HG02610 (cell line): ENCODE data around the gene CTNND2.

Experiments
- ATAC-seq: cut with Tn5 transposase; IDR thresholded peaks from one replicate; pipeline ENCODE4 v1.9.1; 2021; ENCODE audit warnings: mild to moderate bottlenecking, moderate library complexity; ENCODE audit not compliant: unreplicated experiment

CTNND2 gene

DNA sequence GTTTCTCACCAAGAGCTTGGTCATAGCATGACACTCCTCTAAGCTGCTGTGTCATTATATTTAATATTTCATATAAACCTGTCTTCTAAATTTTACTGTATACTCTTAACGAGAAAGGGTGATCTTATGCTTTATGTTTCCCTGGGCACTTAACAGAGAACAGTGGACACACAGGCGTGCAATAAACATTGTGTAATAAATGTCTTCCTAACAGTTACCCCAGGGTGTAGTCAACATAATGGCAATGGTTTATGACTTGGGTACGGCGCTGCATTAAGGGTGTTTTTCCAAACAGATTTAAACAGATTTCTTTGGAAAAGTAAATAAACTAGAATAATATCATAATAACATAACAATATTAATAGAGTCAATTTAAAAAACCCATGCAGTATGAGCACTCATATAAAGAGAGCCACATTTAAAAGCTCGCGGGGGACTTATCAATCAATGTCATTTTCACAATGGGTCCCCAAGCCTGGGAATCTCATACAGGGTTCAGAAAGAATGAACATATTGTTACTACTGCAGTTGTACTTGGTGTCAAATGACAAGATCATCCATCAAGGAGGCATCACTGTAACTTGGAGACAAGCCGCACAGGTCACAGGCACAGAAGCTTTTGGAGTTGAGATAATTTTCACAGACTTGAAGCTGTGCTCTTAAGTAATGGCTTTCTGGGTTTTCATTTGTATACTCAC is 376.4 kb downstream of the CTNND2 start:
- ATAC-seq, result no peak

DNA sequence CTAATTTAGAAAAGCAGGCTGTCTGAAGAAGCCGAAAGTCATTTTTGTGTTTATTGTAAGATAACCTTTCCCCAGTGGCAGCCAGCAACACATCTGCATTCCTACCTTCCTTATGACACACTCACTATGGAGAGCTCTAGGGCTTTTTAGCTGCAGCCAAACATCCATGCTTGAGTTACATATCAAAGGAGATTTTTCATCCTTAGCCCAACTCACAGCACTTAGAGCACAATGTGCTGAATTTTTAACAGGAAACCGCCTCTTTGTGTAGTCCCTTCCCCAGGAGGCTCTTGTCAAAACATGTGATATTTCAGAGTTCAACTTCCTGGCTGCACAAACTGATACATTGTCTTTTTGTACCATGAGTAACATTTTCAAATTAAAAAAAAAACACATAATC is 379.2 kb downstream of the CTNND2 start:
- ATAC-seq, result no peak

DNA sequence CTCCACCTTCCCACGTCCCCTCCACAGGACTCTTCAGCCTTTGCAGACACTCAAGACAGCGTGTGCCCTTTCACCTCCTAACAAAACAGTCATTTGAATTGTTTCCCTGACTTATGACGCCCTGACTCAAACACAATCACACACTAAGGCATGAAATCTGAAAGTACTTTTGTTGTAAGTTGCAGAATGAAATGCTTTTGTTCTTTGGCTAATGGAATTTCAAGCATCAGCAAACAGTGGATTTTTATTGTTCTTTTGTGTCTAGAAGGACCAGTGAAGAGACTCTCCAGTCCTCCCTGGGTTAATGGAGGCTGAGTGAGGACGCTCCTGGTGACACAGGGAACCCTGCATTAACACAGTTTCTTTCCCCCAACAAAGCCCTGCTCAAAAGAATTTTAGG is 380.1 kb downstream of the CTNND2 start:
- ATAC-seq, result no peak

DNA sequence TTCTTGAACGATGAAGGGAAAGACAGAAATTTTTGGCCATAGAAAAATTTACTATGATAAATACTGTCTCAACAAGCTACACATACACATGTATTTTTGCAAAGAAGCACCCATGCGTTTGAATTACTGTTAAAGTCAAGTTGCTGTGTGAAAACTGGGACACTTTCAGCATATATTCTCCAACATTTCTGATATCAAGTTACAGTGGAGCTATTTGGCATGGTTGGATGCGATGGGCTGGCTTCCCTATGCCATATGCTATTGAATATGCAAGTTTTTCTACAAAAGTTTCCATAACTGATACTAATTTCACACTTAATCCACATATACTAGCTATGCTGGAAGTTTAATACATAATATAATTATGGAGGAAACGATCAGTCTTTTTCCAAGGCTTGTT is 381.4 kb downstream of the CTNND2 start:
- no peak for ATAC-seq

DNA sequence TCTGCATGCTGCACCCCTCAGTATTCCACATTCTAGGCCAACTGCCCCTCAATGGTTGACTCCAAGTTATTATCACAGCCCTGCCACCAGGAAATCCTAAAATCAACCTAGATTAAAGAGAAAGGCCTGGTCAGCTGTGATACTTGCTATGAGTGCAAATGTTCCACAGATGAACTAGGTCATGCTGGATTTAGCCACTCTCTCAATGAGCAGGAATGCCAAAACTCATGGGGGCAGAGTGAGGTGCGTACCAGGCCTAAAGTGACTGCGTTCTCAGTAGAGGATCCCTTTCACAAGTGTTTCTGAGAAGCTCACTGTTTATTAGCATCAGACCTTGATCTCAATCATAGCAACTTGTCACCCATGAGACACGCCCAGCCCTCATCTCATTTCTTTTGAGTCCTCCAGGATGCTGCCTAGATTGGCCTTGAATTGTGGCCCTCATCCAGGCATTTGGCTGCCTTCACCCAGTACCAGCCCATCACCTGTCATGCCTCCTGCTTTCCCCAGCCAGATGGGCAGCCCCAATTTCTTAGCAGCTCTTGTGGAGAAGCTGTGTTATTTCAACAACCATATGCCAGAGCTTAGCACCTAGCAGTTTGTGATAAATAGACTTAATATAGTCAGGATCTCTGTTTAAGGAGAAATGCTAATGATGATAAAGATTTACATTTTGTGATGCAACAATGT is 383.9 kb downstream of the CTNND2 start:
- ATAC-seq, result no peak

DNA sequence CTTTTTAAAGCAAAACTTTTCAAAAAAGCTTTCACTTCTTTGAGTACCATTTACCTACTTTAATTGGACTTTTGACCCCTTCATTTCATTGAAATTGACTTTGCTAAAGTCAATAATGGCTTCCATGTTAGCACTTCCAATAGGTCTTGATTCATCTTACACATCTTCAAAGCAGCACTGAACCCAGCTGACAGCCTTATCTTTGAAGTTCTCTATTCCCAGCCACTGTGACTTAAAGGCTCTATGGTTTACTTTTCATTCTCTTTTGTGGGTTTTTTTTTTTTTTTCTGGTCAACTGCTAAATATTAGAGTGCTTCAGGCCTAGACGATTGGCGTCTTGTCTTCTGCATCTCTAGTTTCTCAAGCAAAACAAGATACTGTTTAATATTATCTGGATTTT is 385.0 kb downstream of the CTNND2 start:
- ATAC-seq, result no peak

DNA sequence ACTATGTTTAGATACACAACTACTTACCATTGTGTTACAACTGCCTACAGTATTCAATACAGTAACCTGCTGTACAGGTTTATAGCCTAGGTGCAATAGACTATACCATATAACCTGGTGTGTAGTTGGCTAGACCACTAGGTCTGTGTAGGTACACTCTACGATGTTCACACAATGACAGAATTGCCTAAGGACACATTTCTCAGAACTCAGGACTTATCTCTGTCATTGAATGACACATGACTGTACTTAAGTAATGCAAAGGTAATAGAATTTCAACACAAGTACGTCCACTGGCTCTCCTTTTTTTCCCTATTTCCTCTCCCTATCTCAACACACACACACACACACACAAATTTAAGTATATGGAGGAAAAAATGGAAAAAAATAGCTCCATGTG is 385.6 kb downstream of the CTNND2 start:
- ATAC-seq, result no peak

DNA sequence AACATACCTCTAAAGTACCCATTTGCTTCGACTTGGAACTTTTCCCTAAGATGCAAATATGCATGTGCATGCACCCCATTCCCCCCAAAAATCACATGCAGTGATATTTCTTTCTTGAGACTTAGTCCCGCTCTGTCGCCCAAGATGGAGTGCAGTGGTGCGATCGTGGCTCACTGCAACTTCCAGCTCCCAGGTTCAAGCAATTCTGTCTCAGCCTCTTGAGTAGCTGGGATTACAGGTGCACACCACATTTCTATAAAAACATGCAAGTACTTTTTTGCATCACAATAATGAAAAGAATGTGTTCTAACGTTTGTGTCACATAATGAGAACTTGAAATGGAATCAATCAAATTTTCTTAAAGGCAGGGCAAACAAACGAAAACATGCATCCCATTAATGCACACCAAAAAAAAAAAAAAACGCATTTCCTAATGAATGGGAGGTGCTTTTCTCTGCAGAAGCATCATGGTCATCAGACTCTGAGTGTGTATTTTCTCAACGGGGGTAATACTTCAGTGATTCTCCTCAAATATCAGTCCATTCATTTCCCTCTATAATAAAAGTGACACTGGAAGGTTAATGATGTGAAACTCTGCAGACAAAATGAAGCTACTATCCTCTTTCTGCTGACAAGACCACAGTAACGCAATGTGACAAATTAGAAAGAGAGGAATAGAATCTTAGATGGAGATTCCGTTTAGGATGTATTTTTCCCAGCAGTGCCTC is 389.4 kb downstream of the CTNND2 start:
- no peak for ATAC-seq

DNA sequence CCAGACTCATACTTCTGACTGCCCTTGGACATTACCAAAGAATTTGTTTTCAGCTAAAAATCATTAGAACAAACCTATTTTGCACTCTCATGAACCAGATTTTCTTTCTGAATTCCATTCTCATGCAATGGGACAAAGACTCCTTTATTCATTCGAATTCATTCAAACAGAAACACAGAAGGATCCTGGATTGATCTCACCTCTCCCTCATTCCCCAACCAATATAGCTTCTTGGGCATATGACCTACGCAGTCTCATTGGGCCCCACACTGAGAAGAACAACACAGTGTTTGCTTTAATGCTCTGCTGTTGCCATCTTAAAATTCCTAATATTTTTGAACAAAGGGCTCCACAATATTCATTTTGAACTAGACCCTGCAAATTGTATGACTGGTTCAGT is 392.4 kb downstream of the CTNND2 start:
- ATAC-seq, result no peak

DNA sequence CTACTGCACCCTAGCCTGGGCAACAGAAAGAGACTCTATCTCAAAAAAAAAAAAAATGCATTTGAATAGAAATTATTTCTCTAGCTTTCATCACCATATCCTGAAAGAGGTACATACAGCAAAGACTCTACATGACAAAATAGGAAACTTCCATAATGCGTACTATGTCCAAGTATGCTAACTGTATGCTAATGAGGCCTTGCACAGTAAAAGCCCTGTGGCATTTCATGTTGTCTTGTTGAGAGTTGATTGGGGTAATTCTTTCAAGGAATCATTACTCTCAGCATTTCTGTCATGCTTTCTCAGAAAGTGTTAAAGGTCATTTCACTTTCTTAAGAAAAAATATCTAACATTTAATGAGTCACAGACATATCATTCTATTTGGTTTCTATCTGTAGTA is 393.4 kb downstream of the CTNND2 start:
- ATAC-seq, result no peak

DNA sequence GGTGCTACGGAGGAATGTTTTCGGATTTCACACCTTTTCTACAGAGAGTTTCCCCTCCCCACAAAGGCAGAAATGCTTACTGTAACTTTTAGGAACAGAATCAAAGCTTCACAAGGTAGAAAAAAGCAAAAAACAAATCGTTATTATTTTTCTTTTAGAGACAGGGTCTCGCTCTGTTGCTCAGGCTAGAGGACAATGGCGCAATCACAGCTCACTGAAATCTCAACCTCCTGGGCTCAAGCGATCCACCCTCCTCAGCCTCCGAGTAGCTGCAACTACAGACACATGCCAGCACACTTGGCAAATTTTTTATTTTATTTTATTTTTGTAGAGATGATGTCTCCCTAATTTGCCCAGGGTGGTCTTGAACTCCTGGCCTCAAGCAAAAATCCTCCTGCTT is 394.5 kb downstream of the CTNND2 start:
- ATAC-seq, result no peak

DNA sequence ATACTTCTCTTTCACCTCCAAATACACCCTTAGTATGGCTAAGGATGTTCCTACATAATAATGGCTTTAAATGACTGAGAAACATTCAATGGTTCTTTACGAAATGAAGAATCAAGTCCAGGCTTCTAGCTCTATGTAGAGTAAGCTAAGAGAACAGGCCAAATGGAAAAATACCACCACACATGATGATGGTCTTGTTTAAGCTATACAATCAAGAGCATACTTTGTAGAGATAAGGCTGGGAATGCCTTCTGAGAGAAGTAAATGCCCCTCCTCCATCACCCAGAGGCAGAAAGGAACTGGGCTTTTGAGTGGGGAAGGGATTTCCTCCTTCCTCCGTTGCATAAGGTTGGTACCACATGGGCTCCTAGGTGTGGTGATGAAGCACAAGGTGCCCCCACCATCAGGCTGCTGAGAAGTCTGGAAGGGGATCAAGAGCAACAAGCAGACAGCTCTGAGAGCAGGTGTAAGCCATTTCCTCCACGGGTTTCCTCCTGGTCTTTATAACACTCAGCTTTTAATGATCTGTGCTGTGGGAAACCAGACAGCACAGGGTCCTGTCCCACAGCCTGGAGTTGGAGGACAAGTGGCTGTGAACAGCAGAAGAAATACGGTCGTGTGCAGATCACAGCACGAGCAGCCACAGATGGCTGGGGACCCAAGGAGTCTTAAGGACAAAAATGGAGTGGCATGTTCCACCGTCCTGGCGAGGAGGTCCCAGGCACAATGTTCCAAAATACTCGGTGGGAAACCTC is 396.9 kb downstream of the CTNND2 start:
- ATAC-seq, result no peak

DNA sequence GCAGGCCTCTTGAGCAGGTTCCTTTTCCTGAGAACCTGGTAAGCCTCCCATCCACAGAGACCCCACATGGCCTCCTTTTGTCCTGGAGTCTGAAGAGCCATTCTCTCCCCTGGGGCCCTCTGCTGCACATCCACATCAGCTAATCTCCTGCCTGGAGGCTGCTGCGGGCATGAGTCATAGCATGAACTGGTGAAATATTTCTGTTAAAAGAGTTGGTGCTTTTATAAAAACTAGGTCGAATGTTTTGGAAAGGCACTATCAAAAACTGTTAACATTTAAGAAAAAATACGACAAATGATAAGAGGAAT is 399.4 kb downstream of the CTNND2 start:
- ATAC-seq, result no peak

DNA sequence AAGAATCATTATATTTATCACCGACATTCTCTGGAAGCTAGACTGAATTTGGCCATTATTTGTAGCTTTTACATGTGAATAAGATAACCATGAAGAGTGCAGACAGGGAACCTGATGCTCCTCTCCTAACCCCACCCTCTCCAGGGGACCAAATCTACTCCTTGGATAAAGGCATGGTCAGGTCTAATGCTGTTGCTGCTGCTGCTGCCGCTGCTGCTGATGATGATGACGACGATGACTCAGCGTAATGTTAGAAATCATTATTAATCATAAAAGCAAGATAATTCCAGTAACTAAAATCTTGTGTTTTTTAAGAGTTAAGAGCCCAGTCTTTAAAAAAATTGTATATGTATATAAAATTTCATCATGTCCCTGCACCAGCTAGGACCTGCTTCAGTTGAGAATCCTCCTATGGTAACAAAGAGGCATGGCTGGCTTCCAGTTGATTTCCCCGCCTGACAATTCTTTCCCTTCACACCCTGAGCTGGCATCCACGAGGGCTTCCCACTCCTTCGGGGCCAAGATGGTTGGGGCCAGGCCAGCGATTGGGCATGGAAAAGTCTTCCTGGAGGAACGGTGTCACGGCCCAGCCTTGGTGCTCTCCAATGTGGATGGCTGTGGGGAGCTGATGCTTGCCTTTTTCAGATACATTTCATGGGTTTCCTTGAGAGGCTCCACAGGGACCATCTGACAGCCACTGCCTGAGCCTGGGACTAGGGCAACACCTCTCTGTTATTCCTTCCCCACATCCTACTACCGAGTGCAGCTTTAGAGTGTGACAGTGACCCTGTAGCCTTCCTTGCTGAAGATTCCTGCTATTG is 400.0 kb downstream of the CTNND2 start:
- ATAC-seq, result no peak

DNA sequence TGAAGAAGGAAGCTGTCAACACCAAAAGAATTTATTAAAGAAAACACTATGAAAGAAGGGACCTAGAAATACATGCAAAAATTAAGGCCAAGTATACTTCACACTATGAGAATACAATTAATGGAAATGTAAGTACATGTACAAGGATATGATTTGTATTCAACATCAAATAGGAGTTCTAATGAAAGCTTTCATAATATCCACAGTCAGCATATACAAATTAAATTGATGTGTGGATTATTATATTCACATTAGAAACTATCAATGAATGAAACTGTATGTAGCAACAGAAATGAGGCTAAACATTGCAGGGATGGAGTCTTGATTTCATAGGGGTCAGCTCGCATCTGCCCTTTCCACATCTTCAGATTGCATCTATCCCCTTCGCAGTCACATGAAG is 401.5 kb downstream of the CTNND2 start:
- ATAC-seq, result no peak

DNA sequence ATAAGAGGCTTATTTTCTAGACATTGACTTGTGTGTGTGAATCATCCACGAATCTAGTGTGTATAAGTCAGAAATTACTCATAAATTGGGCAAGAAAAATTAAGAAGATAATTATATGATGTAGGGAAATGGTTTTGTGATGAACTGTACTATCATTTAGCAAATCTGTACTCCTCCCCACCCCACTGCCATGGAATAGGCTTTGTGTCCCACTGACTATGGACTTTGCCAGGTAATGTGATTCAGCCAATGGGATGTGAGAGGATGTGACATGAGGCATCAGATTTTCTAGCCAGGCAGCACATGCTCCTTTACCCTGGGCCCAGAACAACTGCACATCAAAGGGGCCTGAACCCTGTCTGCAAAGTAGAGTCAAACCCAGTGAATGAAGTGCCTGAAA is 406.6 kb downstream of the CTNND2 start:
- ATAC-seq, result no peak

DNA sequence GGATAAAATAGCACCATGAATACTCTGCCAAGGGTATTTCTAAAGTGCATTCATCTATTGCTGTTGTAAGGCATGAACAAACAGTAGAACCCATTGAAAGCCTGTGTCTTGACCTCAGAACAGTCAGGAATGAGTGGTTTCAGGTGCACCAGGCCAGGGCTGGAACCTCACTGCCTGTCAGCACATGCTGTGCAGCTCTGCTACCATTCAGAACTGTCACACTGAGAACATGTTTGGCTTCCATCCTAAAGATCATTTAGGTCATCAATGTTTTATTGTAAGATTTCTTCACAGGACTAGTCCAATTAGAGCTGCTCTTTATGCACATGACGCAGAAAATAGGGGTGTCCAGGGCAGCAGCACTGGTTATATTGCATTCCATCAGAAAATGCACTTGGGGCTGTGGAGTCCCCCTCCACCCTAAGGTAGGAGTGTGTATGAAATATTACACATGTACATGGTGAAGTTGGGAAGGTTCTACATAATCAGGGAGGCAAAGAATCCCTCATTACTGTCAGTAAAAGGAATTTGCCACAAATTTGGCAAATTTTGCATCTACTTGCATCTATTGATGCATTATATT is 408.0 kb downstream of the CTNND2 start:
- ATAC-seq, result no peak

DNA sequence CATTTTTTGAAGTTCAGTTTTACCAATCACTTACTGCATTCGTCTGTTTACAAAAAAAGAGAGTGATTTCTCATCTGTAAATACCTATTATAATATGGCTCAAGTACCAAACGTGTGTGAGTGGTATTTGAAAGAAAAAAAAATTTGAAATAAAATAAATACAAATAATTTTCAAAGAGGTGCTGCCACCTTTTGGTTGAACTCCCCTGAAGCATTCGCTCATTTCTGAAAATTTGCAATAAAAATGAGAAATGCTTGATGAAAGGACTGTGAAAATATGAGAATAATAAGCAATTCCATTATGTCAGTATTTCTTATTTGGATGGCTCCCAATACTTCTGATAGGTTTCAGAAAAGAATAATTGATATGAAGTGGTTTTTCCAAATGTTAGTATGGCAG is 409.9 kb downstream of the CTNND2 start:
- no peak for ATAC-seq

DNA sequence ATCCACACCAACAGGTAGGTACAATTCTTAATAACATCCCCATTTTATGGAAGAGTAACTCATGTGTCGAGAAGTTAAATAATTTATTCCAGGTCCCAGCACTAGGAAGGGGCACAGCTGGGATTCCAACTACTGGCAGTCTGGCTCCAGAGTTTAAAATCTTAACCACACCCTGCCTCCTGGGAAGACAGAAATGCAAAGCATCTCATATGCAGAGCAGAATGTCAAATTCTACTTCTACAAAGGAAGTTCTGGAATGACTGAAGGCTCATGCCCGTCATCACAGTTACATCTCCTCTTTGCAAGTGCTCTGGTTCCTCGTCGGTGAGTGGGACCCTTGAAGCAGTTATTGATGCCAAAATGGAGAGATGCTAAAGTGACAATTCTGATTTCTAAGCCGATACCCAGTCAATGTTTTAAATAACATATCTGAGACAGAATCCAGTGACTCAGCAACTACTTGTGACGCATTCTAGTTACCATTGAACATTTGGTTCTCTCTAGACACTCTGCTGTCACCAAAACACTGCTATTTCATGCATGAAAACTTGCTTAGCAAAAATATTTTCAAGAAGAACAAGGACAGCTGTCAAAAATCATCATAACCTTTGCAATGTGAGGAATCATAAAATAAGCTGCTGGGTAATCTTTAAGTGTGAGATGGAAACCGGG is 412.7 kb downstream of the CTNND2 start:
- no peak for ATAC-seq

DNA sequence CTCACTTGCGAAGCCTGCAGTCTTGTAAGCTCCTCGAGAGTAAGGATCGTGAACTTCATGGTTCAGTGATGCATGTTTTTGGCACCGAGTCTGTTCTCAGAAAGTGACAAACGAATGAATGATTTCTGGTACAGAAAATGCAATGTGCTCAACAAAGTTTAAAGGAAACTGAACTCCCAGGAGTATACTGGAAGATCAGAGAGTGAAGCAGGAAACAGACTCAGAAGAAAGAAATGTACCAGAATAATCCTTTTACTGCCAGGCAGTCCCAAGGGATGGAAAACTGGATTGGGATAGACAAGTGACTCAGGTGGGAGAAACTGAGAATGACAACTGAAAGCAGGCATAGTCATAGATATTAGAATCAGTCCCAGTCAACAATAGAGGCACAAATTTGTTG is 420.6 kb downstream of the CTNND2 start:
- no peak for ATAC-seq
